H1 (cell line): ENCODE data around the gene RAET1L. TPM values are rescaled to one million over a fixed set of nuclear protein-coding genes. Genes with fewer than 3 reads are reported as not detected.

ENCODE experiments used
- USF2 ChIP-seq: IDR thresholded peaks from 2 replicates; pipeline ENCODE4 v1.6.1; 2011; ENCODE audit warnings: low read length, improper control_type of control experiment
- polyA plus RNA-seq, 7 experiments: library from polyadenylated mRNA; depleted of rRNA in 3 of 7; stranded (reverse) in 5 of 7; unstranded in 2 of 7; fragments of >200 nt in 5 of 7; fragments of 200-250 nt in 2 of 7; gene quantifications; 1 replicate in 5 of 7; 2 replicates in 1 of 7; 4 replicates in 1 of 7; pipeline versions ENCODE4 v1.2.1 to v1.2.3, GENCODE V29; 2011 to 2013; ENCODE audit warnings: missing spikeins in 2 of 7, mixed read lengths in 2 of 7
- total RNA-seq: library from RNA; stranded (reverse); fragmentation: NEBNext Ultra II Directional; extraction: Animal tissue kit (Norgen Biotek cat#: 25700); gene quantifications from 2 replicates; pipeline ENCODE4 v1.2.1, GENCODE V29; 2021

The RAET1L gene
- total and polyA plus RNA-seq, 2 of the 8 experiments (the other 6 are each of a cell fraction or from before 2014, with no cell fraction given) = not detected

DNA sequence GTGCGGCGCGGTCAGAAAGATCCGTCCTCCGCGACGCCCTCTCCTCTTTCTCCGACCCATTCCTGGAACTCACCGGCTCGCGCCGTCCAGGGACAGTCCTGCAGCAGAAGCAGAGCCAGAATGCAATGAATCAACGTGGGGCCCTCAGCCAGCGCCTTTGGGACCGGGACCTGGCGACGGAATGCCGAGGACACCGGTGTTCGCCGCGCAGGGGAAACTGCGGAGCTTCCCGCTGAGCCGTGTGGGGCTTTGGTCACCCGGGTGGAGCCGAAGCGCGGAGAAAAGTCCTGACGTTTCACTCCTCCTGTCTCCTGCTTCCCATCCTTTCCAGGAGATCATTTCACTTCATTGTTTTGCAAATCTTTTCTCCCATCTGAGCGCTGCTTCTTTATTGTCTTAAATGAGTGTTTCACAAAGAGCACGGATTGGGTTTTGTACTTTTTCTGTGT, 35.1 kb downstream of the RAET1L start (continued):
- no peak for TF ChIP-seq USF2
